Measurements from ENCODE around the gene LBP. TPM values are rescaled to one million over a fixed set of nuclear protein-coding genes. Genes with fewer than 3 reads are reported as not detected.

Gene LBP
- total and polyA plus RNA-seq, 4 donors: not detected

- Histone ChIP-seq H3K27ac (ENCODE audit: low read depth, low read length) (peak overlapping the region; percentile 22), H3K27me3 (ENCODE audit: control insufficient read depth, insufficient read depth, low read length) (no peaks in the 10 kb centered on the region), H3K4me3 (ENCODE audit: low read depth, low read length) (no peak overlapping the region), H3K36me3 (ENCODE audit: control insufficient read depth, insufficient read depth, low read length) (no peaks in the 10 kb centered on the region), H3K4me1 (ENCODE audit: control insufficient read depth, insufficient read depth, low read length) (peaks cover 21% of the 10 kb centered on the region), H3K9me3 (ENCODE audit: control insufficient read depth, insufficient read depth, low read length) (no peaks in the 10 kb centered on the region)
- WGBS (ENCODE audit: insufficient coverage): 67% methylated on average over 12 of the region's 16 CpGs
- peak in 4 of 6 donors; percentile 27 to 87 (median 34) for DNase-seq (ENCODE audit: low read depth in 4 of 6, low spot score in 6 of 6)
These were observed 2.8 kb upstream of the LBP start for GRCh38 chr20:38343311-38344106.

GRCh38 chr20:38344107-38344701 lies 2.1 kb upstream of the LBP start:
- Histone ChIP-seq H3K4me3 (ENCODE audit: low read depth, low read length) (no peak overlapping the region), H3K36me3 (ENCODE audit: control insufficient read depth, insufficient read depth, low read length) (no peaks in the 10 kb centered on the region), H3K27ac (ENCODE audit: low read depth, low read length) (peak overlapping the region; percentile 22), H3K4me1 (ENCODE audit: control insufficient read depth, insufficient read depth, low read length) (peaks cover 21% of the 10 kb centered on the region), H3K27me3 (ENCODE audit: control insufficient read depth, insufficient read depth, low read length) (no peaks in the 10 kb centered on the region), H3K9me3 (ENCODE audit: control insufficient read depth, insufficient read depth, low read length) (no peaks in the 10 kb centered on the region)
- no peak for DNase-seq (ENCODE audit: low read depth in 4 of 6, low spot score in 6 of 6)
- 93% methylated on average over 4 of the region's 5 CpGs for WGBS (ENCODE audit: insufficient coverage)

- WGBS (ENCODE audit: insufficient coverage): no CpG with 5 or more reads among the region's 2 CpGs
- DNase-seq (ENCODE audit: low read depth in 4 of 6, low spot score in 6 of 6): no peak
These were observed 639 bp upstream of the LBP start for GRCh38 chr20:38345643-38346042.

GRCh38 chr20:38346741-38347140 lies 459 bp downstream of the LBP start:
- no peak for DNase-seq (ENCODE audit: low read depth in 4 of 6, low spot score in 6 of 6)
- no peak overlapping the region for H3K27ac ChIP-seq (ENCODE audit: low read depth, low read length)
- peaks cover 19% of the 10 kb centered on the region for H3K4me1 ChIP-seq (ENCODE audit: control insufficient read depth, insufficient read depth, low read length)
- no peaks in the 10 kb centered on the region for H3K27me3 ChIP-seq (ENCODE audit: control insufficient read depth, insufficient read depth, low read length)
- no peaks in the 10 kb centered on the region for H3K9me3 ChIP-seq (ENCODE audit: control insufficient read depth, insufficient read depth, low read length)
- H3K4me3 ChIP-seq (ENCODE audit: low read depth, low read length): no peak overlapping the region
- H3K36me3 ChIP-seq (ENCODE audit: control insufficient read depth, insufficient read depth, low read length): no peaks in the 10 kb centered on the region
- WGBS (ENCODE audit: insufficient coverage): 81% methylated on average over 3 of the region's 4 CpGs

More at GRCh38 chr20:38345643-38346042, 639 bp upstream of the LBP start:
- Histone ChIP-seq H3K9me3 (ENCODE audit: control insufficient read depth, insufficient read depth, low read length) (no peaks in the 10 kb centered on the region), H3K27me3 (ENCODE audit: control insufficient read depth, insufficient read depth, low read length) (no peaks in the 10 kb centered on the region), H3K27ac (ENCODE audit: low read depth, low read length) (no peak overlapping the region), H3K4me3 (ENCODE audit: low read depth, low read length) (no peak overlapping the region), H3K36me3 (ENCODE audit: control insufficient read depth, insufficient read depth, low read length) (no peaks in the 10 kb centered on the region), H3K4me1 (ENCODE audit: control insufficient read depth, insufficient read depth, low read length) (peaks cover 21% of the 10 kb centered on the region)

GRCh38 chr20:38349856-38350255 lies 3.6 kb downstream of the LBP start:
- H3K27ac ChIP-seq (ENCODE audit: low read depth, low read length): no peak overlapping the region
- no peak for DNase-seq (ENCODE audit: low read depth in 4 of 6, low spot score in 6 of 6)
- H3K4me1 ChIP-seq (ENCODE audit: control insufficient read depth, insufficient read depth, low read length): no peaks in the 10 kb centered on the region
- no peak overlapping the region for H3K4me3 ChIP-seq (ENCODE audit: low read depth, low read length)
- H3K9me3 ChIP-seq (ENCODE audit: control insufficient read depth, insufficient read depth, low read length): no peaks in the 10 kb centered on the region
- no peaks in the 10 kb centered on the region for H3K36me3 ChIP-seq (ENCODE audit: control insufficient read depth, insufficient read depth, low read length)
- H3K27me3 ChIP-seq (ENCODE audit: control insufficient read depth, insufficient read depth, low read length): no peaks in the 10 kb centered on the region
- WGBS (ENCODE audit: insufficient coverage): 78% methylated on average over 4 of the region's 5 CpGs

- WGBS (ENCODE audit: insufficient coverage): 75% methylated on average over 13 of the region's 15 CpGs
- no peak overlapping the region for H3K27ac ChIP-seq (ENCODE audit: low read depth, low read length)
- H3K27me3 ChIP-seq (ENCODE audit: control insufficient read depth, insufficient read depth, low read length): no peaks in the 10 kb centered on the region
These were observed 4.8 kb downstream of the LBP start for GRCh38 chr20:38350879-38351775.

GRCh38 chr20:38353316-38353715 lies 7.0 kb downstream of the LBP start:
- peak in 1 of 6 donors; percentile 54 for DNase-seq (ENCODE audit: low read depth in 4 of 6, low spot score in 6 of 6)
- H3K4me1 ChIP-seq (ENCODE audit: control insufficient read depth, insufficient read depth, low read length): peaks cover 4% of the 10 kb centered on the region
- H3K9me3 ChIP-seq (ENCODE audit: control insufficient read depth, insufficient read depth, low read length): no peaks in the 10 kb centered on the region
- H3K27me3 ChIP-seq (ENCODE audit: control insufficient read depth, insufficient read depth, low read length): no peaks in the 10 kb centered on the region
- no peak overlapping the region for H3K27ac ChIP-seq (ENCODE audit: low read depth, low read length)
- WGBS (ENCODE audit: insufficient coverage): 53% methylated on average over 4 of the region's 7 CpGs
- no peak overlapping the region for H3K4me3 ChIP-seq (ENCODE audit: low read depth, low read length)
- no peaks in the 10 kb centered on the region for H3K36me3 ChIP-seq (ENCODE audit: control insufficient read depth, insufficient read depth, low read length)

More at GRCh38 chr20:38350879-38351775, 4.8 kb downstream of the LBP start:
- H3K9me3 ChIP-seq (ENCODE audit: control insufficient read depth, insufficient read depth, low read length): no peaks in the 10 kb centered on the region
- H3K4me3 ChIP-seq (ENCODE audit: low read depth, low read length): no peak overlapping the region
- H3K36me3 ChIP-seq (ENCODE audit: control insufficient read depth, insufficient read depth, low read length): no peaks in the 10 kb centered on the region
- DNase-seq (ENCODE audit: low read depth in 4 of 6, low spot score in 6 of 6): peak in 1 of 6 donors; percentile 28
- peaks cover 4% of the 10 kb centered on the region for H3K4me1 ChIP-seq (ENCODE audit: control insufficient read depth, insufficient read depth, low read length)

- no peaks in the 10 kb centered on the region for H3K36me3 ChIP-seq (ENCODE audit: control insufficient read depth, insufficient read depth, low read length)
- no peak overlapping the region for H3K27ac ChIP-seq (ENCODE audit: low read depth, low read length)
- no peak overlapping the region for H3K4me3 ChIP-seq (ENCODE audit: low read depth, low read length)
- DNase-seq (ENCODE audit: low read depth in 4 of 6, low spot score in 6 of 6): no peak
- no peaks in the 10 kb centered on the region for H3K27me3 ChIP-seq (ENCODE audit: control insufficient read depth, insufficient read depth, low read length)
- peaks cover 4% of the 10 kb centered on the region for H3K4me1 ChIP-seq (ENCODE audit: control insufficient read depth, insufficient read depth, low read length)
- 86% methylated on average over 10 of the region's 10 CpGs for WGBS (ENCODE audit: insufficient coverage)
- no peaks in the 10 kb centered on the region for H3K9me3 ChIP-seq (ENCODE audit: control insufficient read depth, insufficient read depth, low read length)
These were observed 7.9 kb downstream of the LBP start for GRCh38 chr20:38354227-38354626.

GRCh38 chr20:38355161-38356012 lies 9.1 kb downstream of the LBP start:
- no peaks in the 10 kb centered on the region for H3K27me3 ChIP-seq (ENCODE audit: control insufficient read depth, insufficient read depth, low read length)
- H3K27ac ChIP-seq (ENCODE audit: low read depth, low read length): no peak overlapping the region
- H3K36me3 ChIP-seq (ENCODE audit: control insufficient read depth, insufficient read depth, low read length): no peaks in the 10 kb centered on the region
- no peak for DNase-seq (ENCODE audit: low read depth in 4 of 6, low spot score in 6 of 6)
- H3K4me3 ChIP-seq (ENCODE audit: low read depth, low read length): no peak overlapping the region
- no peaks in the 10 kb centered on the region for H3K9me3 ChIP-seq (ENCODE audit: control insufficient read depth, insufficient read depth, low read length)
- 61% methylated on average over 13 of the region's 18 CpGs for WGBS (ENCODE audit: insufficient coverage)
- peaks cover 4% of the 10 kb centered on the region for H3K4me1 ChIP-seq (ENCODE audit: control insufficient read depth, insufficient read depth, low read length)
